Astrocyte of the cerebellum (primary cell): ENCODE results near the gene ELOVL7.
"Not testable (repeated sequence)": the region's sequence is repeated elsewhere in the genome, so short reads cannot be mapped to it uniquely, and the experiment has no call there.

Experiments used
- DNase-seq: peaks from one replicate; pipeline ENCODE4 v3.0.0-alpha.2; 2011; ENCODE audit warnings: low read depth
- H3K4me3 ChIP-seq: 2 replicates; pipeline ENCODE4 v1.5.1; 2011; ENCODE audit warnings: mild to moderate bottlenecking, low read depth, low read length, moderate library complexity
- CTCF ChIP-seq: IDR thresholded peaks from 2 replicates; pipeline ENCODE4 v1.5.1; 2012; ENCODE audit warnings: low read length, low read depth, moderate library complexity, mild to moderate bottlenecking; ENCODE audit errors: missing control alignments
- in situ Hi-C: cut with HindIII; loops from 2 replicates; pipeline ENCODE4 v1.10.0; 2017; ENCODE audit warnings: low sequenced_read_pairs

Gene ELOVL7

GRCh38 chr5:60826653-60827052 lies 17.4 kb downstream of the ELOVL7 start:
- in situ Hi-C loops = no loop called here
- no peak for TF ChIP-seq CTCF
- H3K4me3 ChIP-seq = no peak overlapping the region
- DNase-seq = no peak

GRCh38 chr5:60823574-60823973 lies 20.5 kb downstream of the ELOVL7 start:
- no peak for DNase-seq
- no peak overlapping the region for H3K4me3 ChIP-seq
- no peak for TF ChIP-seq CTCF
- in situ Hi-C loops = no loop called here

GRCh38 chr5:60822285-60822556 lies 21.8 kb downstream of the ELOVL7 start:
- TF ChIP-seq CTCF = no peak
- no peak for DNase-seq
- H3K4me3 ChIP-seq = no peak overlapping the region
- in situ Hi-C loops = no loop called here

- in situ Hi-C loops = no loop called here
- H3K4me3 ChIP-seq = no peak overlapping the region
- no peak for DNase-seq
- TF ChIP-seq CTCF = no peak
These were observed 22.4 kb downstream of the ELOVL7 start for GRCh38 chr5:60821488-60822284.

GRCh38 chr5:60820593-60821487 lies 23.2 kb downstream of the ELOVL7 start:
- no peak for TF ChIP-seq CTCF
- no peak for DNase-seq
- no peak overlapping the region for H3K4me3 ChIP-seq
- in situ Hi-C loops = no loop called here

- in situ Hi-C loops, DNase-seq, H3K4me3 ChIP-seq: not testable (repeated sequence)
These were observed 27.9 kb downstream of the ELOVL7 start for GRCh38 chr5:60816138-60816537.

GRCh38 chr5:60814498-60814897 lies 29.6 kb downstream of the ELOVL7 start:
- TF ChIP-seq CTCF = no peak
- no peak overlapping the region for H3K4me3 ChIP-seq
- in situ Hi-C loops = no loop called here
- no peak for DNase-seq
